ENCODE data around the gene PC.
"Not testable (repeated sequence)": the region's sequence is repeated elsewhere in the genome, so short reads cannot be mapped to it uniquely, and the experiment has no call there.

The PC gene

DNA sequence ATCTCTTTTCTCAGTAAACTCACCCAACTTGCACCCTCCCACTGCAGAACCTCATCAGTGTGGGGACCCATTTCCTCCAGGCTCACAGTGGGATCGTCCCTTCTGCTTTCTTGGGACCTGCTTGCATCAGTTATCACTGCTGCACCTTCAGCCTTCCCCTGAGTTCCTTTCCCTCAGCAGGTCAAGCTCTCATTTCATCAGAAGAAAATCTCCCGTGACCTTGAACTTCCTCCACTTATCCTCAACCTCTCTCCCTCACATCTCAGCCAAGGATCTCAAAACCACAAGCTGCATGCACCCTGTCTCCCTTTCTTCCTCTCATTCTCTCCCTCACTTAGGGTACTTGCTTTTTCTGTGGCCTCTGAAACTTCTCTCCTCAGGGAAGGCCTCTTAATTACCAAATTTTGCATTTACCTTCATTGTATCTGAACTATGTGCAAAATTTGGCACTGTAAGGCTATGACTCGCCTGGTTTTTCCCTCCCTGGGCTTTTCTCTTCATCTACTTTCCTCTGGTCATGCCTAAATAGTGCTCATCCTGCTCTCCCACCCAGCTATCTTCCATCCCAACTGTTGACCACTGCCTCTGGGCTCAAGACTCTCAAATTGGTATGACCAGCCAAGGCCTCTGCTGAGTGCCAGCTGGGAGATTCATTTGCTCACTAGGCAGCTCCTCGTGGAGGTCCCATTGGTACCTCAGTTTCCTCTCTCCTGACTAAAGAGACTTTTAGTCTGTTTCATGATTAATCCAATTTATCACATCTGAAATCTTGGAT is 117.7 kb downstream of the PC start:
- no peak for DNase-seq (ENCODE audit: low spot score)

DNA sequence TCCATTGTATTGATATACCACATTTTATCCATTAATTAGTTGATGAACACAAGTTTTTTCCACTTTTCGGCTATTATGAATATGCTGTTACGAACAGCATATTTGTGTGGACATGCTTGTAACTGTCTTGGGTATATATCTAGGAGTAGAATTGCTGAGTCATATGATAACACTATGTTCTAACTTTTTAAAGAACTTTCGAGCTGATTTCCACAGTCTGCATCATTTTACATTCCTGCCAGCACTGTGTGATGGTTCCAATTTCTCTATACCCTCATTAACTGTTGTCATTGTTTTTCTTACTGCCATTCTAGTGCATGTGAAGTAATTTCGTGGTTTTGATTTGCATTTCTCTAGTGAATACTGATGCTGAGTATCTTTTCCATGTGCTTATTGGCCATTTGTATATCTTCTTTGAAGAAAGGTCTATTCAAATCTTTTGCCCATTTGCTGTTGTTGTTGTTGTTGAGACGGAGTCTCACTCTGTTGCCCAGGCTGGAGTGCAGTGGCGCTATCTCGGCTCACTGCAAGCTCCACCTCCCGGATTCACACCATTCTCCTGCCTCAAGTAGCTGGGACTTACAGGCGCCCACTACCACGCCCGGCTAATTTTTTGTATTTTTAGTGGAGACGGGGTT is 122.3 kb downstream of the PC start:
- peak; percentile 72 for DNase-seq (ENCODE audit: low spot score)

DNA sequence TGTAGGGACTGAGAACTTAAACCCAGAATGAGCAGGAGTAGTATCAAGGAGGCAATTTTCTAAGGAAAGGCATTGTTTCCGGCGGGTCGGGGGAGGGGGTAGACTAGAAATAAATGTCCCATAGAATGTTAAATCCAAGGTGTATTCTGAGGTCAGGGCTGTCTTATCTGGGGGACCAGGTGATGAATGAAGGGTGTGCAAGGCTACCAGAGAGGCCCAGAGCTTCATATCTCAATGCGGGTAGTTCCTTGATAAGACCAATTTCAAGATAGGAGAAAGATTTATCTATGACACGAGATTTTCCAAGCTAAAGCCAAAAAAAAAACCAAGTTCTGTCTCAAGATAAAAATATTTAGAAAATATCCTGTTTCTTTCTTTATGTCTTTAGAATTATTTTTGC is 123.2 kb downstream of the PC start:
- DNase-seq (ENCODE audit: low spot score): peak; percentile 43

DNA sequence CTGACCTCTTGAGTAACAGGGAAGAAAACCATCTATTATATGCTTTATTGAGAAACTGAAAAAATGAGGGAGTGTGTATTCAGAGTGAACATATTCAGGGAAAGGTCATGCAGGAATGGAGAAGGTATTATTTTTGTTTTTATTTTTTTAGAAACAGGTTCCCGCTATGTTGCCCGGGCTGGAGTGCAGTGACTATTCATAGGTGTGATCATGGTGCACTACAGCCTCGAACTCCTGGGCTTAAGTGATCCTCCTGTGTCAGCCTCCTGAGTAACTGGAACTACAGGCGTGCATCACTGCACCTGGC is 123.7 kb downstream of the PC start:
- no peak for DNase-seq (ENCODE audit: low spot score)

DNA sequence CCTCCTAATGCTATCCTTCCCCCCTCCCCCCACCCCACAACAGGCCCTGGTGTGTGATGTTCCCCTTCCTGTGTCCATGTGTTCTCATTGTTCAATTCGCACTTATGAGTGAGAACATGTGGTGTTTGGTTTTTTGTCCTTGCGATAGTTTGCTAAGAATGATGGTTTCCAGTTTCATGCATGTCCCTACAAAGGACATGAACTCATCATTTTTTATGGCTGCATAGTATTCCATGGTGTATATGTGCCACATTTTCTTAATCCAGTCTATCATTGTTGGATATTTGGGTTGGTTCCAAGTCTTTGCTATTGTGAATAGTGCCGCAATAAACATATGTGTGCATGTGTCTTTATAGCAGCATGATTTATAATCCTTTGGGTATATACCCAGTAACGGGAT is 133.6 kb downstream of the PC start:
- DNase-seq (ENCODE audit: low spot score): not testable (repeated sequence)

DNA sequence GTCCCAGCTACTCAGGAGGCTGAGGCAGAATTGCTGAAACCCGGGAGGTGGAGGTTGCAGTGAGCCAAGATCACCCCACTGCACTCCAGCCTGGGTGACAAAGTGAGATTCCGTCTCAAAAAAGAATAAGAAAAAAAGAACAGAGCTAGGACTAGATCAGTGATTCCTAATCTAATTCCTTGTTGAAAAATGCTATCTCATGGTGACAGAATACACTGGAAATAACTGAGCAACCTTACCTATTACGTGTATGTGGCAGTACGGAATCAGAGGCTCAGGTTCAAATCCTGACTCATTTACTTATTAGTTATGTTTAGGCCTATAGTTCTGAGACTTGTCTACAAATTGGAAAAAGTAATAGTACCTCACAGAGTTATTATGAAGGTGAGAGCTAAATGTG is 134.5 kb downstream of the PC start:
- no peak for DNase-seq (ENCODE audit: low spot score)

DNA sequence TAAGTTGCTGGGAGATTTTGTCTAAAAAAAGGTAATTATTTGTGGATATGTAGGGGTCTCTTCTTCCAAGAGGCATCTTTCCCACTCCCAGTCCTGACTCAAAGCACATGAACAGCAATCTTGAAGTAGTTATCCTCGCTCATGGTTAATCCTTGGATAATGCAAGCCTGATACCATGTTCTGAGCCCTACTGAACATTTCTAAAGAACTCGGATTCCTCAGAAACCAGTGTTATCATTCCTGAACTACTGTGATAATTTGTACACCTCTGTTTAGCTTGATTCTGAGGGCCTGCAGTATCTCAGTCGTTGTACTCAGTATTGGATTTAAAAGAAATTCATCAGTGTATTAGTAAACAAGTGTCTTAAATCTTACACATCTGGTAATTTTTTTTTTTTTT is 137.3 kb downstream of the PC start:
- DNase-seq (ENCODE audit: low spot score): no peak

DNA sequence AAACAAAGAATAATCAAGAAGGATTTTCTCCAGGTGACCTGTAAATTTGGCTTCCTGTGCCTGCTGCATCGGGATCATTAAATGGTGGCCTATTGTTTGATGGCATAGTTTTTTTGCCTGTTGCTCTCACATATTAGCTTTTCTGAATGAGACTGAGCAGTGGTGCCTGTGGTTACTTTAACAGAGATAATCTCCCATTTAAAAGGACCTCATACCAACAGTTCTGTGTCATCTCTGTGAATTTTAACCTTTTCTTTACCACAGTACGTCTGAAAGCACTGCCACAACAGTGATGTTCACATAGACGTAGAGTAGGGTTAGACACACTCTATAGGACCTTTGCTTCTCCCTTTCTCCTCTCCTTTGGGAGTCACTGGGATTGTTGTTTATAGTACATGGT is 137.8 kb downstream of the PC start:
- DNase-seq (ENCODE audit: low spot score): no peak

DNA sequence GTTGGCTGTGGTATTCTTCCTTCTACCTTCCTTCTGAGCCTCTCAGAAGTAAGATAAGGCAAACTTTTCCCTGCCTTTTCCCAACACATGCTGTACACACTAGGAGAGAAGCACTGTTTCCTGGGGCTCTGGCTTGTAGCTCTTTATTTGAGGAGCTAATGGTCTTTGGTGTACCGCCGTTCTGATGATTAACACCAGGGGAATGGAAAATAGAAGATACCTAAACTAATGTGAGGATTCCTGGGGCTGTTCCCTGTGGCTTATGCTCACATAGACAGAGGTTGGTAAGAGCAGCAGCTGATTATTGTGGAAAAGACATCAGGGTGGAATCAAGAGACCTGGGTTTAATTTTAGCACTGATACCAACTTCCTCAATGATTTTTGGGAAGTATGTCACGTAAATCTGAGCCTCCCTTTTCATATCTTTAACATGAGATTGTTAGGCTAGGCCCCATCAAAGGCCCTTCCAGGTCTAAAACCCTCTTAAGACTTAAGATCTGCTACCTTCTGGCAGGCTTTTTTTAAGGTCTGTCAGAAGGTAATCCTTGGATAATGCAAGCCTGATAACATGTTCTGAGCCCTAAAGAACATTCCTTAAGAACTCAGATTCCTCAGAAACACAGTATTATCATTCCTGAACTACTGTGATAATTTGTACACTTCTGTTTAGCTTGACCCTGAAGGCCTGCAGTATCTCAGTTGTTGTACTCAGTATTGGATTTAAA is 139.8 kb downstream of the PC start:
- no peak for DNase-seq (ENCODE audit: low spot score)

DNA sequence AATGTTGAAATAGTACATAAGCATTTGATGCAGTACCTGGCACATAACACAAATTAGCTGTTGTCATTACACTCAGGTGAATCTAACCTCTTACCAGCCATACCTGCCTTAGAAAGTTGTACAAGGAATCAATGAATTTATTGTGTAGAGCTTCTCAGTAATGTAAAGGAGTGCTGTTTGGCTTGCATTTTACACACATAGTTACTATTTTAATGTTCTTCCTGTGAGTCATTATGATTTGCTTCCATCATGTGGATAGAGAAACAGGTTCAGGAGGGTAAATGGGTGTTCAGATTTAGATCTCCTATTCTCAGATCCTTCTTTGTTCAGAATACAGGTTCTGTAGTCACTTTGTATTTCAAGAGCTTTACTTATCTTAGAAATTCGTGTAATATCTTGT is 142.5 kb downstream of the PC start:
- no peak for DNase-seq (ENCODE audit: low spot score)

DNA sequence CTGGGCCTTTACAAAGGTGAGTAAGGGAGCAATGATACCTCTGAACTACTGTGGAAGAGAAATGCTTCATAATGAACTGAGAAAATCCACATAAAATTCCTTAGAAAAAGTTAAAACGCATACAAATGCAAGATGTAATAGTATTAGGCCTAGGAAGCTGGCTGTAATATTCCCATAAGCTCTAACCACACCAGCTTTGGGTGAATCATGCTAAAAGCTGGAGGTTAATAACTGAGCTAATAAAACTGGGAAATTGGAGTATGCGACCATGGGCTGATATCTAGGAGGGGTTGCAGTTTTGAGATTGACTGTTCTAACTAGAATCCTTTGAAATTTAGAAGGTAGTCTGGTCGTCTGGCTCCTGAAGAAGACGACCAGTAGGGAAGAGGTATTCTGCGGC is 143.5 kb downstream of the PC start:
- no peak for DNase-seq (ENCODE audit: low spot score)

DNA sequence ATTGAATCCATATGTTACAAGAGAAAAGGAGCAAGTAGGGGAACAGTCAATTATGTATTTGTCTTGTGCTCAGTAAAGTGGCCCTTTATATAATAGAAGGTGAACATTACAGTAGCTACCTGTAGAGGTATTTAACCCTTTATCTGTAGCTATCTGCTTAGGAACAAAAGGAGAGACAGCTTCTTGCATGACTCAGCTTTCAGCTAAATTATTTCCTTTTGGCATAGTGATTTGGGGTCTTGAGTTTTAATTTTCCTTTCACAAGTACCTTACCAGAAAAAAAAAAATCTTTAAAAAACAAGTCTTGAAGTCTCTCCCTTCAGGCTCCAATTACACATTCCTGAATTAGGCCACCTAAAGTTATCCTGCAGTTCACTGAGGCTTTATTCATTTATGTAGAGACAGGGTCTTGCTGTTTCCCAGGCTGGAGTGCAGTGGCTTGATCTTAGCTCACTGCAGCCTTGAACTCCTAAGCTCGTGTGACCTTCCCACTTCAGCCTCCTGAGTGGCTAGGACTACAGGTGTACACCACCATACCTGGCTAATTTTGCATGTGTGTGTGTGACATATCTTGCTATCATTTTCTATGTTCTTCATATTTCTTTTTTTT is 147.5 kb downstream of the PC start:
- DNase-seq (ENCODE audit: low spot score): no peak

DNA sequence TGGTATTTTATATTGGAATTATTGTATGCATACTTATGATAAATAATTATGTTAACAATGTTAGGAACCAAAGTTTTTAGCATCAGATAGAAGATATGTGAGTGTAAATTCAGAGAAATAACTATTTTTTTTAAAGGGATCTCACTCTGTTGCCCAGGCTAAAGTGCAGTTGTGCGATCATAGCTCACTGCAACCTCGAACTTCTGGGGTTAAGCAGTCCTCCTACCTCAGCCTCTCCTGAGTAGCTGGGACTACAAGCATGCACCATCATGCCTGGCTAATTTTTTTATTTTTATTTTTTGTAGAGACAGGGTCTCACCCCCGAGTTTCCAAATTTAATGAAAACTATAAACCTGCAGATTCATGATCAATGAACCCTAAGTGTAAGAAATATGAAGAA is 148.6 kb downstream of the PC start:
- DNase-seq (ENCODE audit: low spot score): no peak

DNA sequence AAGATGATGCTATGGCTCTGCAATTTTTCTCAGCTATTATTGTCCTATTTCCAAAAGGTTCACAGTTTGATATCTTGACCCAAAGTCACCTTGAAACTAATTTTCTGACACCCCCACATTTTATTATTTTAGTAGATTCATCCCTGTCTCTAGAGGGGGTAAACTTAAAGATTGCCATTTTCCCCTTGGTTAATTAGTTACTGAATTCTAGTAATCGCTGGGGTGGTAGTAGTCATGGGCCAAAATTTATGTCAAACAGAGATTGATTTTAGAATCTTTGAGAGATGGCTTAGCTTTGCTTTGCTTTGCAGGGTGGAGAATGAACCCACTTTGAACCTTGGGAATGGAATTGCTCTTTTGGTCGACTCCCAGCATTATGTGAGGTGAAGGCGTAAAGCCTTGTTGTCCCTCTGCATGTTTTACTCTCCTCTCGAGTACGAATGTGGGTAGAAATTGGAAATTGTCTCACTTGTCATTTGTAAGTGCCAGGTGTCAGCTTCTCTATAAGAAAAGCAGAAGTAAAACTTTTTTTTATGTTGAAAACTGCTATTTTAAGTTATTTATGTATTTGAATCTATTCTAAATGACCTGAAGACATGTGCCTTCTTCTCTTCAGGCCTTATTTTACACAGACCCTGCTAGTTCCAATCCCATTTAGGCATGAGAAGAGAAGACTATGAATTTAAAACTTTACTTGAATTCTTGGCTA is 157.3 kb downstream of the PC start:
- DNase-seq (ENCODE audit: low spot score): no peak

DNA sequence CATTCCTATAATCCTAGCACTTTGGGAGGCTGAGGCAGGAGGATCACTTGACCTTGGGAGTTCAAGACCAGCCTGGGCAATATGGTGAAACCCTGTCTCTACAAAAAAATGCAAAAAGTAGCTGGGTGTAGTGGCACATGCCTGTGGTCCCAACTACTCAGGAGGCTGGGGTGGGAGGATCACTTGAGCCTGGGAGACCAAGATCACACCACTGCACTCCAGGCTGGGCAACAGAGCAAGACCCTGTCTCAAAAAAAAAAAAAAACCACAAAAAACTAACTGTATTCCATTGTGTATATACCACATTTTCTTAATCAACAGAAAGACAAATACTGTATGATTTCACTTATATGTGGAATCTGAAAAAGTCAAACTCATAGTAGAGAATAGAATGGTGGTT is 158.4 kb downstream of the PC start:
- not testable (repeated sequence) for DNase-seq (ENCODE audit: low spot score)
